ENCODE measurements around the gene CACNG5.

CACNG5 gene, protein sequence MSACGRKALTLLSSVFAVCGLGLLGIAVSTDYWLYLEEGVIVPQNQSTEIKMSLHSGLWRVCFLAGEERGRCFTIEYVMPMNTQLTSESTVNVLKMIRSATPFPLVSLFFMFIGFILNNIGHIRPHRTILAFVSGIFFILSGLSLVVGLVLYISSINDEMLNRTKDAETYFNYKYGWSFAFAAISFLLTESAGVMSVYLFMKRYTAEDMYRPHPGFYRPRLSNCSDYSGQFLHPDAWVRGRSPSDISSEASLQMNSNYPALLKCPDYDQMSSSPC

DNA sequence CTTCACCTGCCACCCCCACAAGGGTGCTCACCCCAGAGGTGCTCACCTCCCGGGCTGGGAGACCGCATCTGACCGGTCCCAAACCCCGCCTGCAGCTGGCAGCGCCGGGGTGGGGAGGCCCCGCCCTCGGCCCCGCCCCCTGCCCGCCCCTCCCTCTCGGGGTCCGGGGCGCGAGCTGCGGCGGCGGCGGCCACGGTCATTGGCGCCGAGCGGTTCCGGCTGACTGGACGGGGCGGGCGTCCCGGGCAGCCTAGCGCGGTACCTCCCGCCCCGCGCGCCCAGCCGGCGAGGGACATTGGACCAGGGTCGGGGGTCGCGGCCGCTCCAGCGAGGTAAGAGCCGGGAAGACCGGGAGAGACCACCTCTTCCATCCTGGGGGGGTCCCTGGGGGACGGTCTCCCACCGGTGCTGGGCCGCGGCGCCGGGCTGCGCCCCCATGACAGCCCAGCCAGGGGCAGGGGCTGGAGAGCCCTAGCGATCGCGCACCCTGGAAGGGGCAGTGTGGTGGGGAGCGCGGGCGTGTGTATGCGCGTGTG is at the start of gene CACNG5:
Gene CACNG5, plus strand, starts transcription at position 199 of the 536 bp plus-strand sequence. CDS start 42,216 bp downstream, outside the sequence.
- Histone ChIP-seq H3K9me3 (ENCODE audit: control insufficient read depth in 1 of 2, low read length in 2 of 2) (no peaks in the 10 kb centered on the region), H3K4me3 (ENCODE audit: low read depth in 1 of 2, low read length in 2 of 2) (no peak within 1 kb of the TSS), H3K27ac (ENCODE audit: low read length) (no peak within 1 kb of the TSS), H3K27me3 (ENCODE audit: low read depth, low read length) (peaks cover 9% of the 10 kb centered on the region), H3K36me3 (ENCODE audit: control insufficient read depth in 1 of 2, insufficient read depth in 2 of 2, low read length in 2 of 2) (no peaks in the 10 kb centered on the region), H3K4me1 (ENCODE audit: control insufficient read depth in 1 of 2, insufficient read depth in 2 of 2, low read length in 2 of 2) (peaks cover 0 to 4% of the 10 kb centered on the region in 2 donors)

DNA sequence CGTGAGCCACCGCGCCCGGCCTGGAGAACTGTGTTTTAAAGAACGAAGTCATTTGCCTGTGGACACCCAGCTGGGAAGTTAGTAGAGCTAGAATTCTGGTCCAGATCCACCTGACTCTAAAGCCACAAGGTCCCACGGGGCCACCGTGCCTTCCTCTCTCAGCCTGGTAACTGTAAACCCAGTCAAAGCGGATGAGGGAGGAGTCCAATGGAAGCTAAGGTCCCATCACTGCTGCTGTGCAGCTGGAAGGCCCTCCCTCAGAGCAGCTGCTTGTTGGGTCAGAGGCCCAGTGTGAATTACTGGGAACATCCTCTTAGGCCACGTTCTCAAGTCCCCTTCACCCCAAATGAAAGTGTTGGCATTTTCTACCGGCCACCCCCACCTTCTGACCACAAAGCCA is 48.8 kb upstream of the CACNG5 start:
- Histone ChIP-seq H3K36me3 (ENCODE audit: control insufficient read depth in 1 of 2, insufficient read depth in 2 of 2, low read length in 2 of 2) (peaks cover 8 to 35% of the 10 kb centered on the region in 2 donors), H3K27me3 (ENCODE audit: low read depth, low read length) (no peaks in the 10 kb centered on the region), H3K4me3 (ENCODE audit: low read depth in 1 of 2, low read length in 2 of 2) (no peak overlapping the region), H3K27ac (ENCODE audit: low read length) (no peak overlapping the region), H3K4me1 (ENCODE audit: control insufficient read depth in 1 of 2, insufficient read depth in 2 of 2, low read length in 2 of 2) (peaks cover 0 to 14% of the 10 kb centered on the region in 2 donors), H3K9me3 (ENCODE audit: control insufficient read depth in 1 of 2, low read length in 2 of 2) (no peaks in the 10 kb centered on the region)

DNA sequence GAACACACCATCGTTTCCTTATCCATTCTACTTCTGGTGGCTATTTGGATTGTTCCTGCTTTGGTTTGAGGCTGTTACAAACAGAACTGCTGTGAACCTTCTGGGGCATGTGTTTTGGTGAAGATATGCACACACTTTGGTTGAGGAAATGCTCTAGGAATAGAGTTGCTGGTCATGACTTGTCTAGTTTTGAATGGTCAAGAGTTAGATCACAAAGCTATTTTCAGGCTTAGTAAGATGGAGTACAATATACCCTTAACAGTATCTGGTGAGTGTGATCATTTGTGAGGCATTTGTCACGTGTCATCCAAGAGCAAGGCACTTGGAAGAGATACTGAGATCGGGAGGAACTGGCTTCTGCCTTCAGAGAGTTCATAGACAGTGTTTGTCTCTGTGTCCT is 47.0 kb upstream of the CACNG5 start:
- Histone ChIP-seq H3K27ac (ENCODE audit: low read length) (no peak overlapping the region), H3K9me3 (ENCODE audit: control insufficient read depth in 1 of 2, low read length in 2 of 2) (no peaks in the 10 kb centered on the region), H3K4me1 (ENCODE audit: control insufficient read depth in 1 of 2, insufficient read depth in 2 of 2, low read length in 2 of 2) (peaks cover 0 to 14% of the 10 kb centered on the region in 2 donors), H3K27me3 (ENCODE audit: low read depth, low read length) (no peaks in the 10 kb centered on the region), H3K4me3 (ENCODE audit: low read depth in 1 of 2, low read length in 2 of 2) (no peak overlapping the region), H3K36me3 (ENCODE audit: control insufficient read depth in 1 of 2, insufficient read depth in 2 of 2, low read length in 2 of 2) (peaks cover 5 to 35% of the 10 kb centered on the region in 2 donors)

DNA sequence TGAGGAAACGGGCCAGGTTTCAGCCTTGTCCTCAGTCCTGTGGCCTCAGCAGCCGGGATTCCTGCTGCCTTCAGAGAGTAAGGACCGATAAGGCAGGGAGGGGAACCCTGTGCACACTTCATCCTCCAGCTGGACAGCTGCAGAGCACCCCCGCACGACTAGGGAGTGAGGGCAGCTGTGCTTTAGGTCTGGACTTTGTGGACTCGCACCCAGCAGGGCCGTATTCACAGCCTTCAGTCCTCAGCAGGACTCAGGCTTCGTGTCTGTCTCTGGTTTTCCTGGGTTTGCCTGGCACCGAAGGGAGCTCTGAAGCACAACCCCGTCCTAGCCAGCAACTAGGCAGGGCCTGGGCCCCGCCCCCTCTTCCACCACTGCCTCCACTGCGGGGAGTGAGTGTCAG is 45.8 kb upstream of the CACNG5 start:
- peaks cover 0 to 35% of the 10 kb centered on the region in 2 donors for H3K36me3 ChIP-seq (ENCODE audit: control insufficient read depth in 1 of 2, insufficient read depth in 2 of 2, low read length in 2 of 2)
- H3K9me3 ChIP-seq (ENCODE audit: control insufficient read depth in 1 of 2, low read length in 2 of 2): no peaks in the 10 kb centered on the region
- no peak overlapping the region for H3K4me3 ChIP-seq (ENCODE audit: low read depth in 1 of 2, low read length in 2 of 2)
- H3K27me3 ChIP-seq (ENCODE audit: low read depth, low read length): no peaks in the 10 kb centered on the region
- H3K4me1 ChIP-seq (ENCODE audit: control insufficient read depth in 1 of 2, insufficient read depth in 2 of 2, low read length in 2 of 2): peaks cover 0 to 14% of the 10 kb centered on the region in 2 donors
- no peak overlapping the region for H3K27ac ChIP-seq (ENCODE audit: low read length)

DNA sequence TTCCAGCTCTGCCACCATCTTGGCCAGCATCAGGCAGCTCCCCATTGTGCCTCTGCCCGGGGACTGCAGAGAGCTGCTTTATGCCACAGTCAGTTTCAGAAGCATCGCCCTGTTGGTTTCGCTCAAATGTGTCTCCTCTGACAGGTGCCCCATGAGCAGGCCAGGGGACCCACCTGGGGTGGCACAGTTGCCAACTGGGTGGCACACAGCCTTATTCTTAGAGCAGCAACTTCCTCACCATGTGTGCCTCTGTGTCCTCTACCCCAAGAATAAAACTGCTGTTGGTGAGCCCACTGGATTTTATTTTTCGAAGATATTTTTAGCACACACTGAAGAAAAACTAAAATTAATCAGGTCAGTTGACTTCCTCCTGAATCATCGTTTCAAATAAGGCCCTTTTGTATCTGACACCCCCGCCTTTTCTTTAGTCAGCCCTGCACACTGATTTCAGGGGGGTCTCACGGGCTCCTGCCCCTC is 44.9 kb upstream of the CACNG5 start:
- H3K4me1 ChIP-seq (ENCODE audit: control insufficient read depth in 1 of 2, insufficient read depth in 2 of 2, low read length in 2 of 2): peaks cover 0 to 14% of the 10 kb centered on the region in 2 donors
- H3K27ac ChIP-seq (ENCODE audit: low read length): no peak overlapping the region
- H3K9me3 ChIP-seq (ENCODE audit: control insufficient read depth in 1 of 2, low read length in 2 of 2): no peaks in the 10 kb centered on the region
- H3K36me3 ChIP-seq (ENCODE audit: control insufficient read depth in 1 of 2, insufficient read depth in 2 of 2, low read length in 2 of 2): peaks cover 0 to 35% of the 10 kb centered on the region in 2 donors
- H3K27me3 ChIP-seq (ENCODE audit: low read depth, low read length): no peaks in the 10 kb centered on the region
- no peak overlapping the region for H3K4me3 ChIP-seq (ENCODE audit: low read depth in 1 of 2, low read length in 2 of 2)

DNA sequence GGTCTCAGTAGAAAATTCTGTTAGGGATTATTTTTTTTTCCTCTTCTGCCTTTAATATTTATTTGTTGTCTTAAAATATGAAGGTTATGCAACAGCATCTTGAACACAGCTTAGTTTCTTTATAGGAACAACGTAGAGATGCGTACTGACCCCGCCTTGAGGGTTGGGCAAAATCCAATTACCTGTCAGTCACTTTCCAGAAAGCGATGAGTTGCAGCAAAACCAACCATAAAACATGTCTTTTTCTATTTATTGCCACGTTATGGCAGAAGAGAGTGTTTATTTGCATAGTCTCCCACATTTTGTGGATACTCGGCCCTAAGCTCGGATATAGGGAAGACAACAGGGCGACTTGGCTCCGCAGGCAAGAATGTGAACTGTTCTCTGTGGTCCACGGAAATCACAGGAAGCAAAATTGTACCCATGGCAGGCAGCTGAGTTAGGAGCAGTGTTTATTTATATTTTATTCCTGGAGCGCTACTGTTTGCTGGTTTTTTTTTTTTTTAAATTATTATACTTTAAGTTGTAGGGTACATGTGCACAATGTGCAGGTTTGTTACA is 44.3 kb upstream of the CACNG5 start:
- Histone ChIP-seq H3K36me3 (ENCODE audit: control insufficient read depth in 1 of 2, insufficient read depth in 2 of 2, low read length in 2 of 2) (peaks cover under 1 to 37% of the 10 kb centered on the region in 2 donors), H3K4me1 (ENCODE audit: control insufficient read depth in 1 of 2, insufficient read depth in 2 of 2, low read length in 2 of 2) (peaks cover 0 to 14% of the 10 kb centered on the region in 2 donors), H3K27me3 (ENCODE audit: low read depth, low read length) (no peaks in the 10 kb centered on the region), H3K27ac (ENCODE audit: low read length) (no peak overlapping the region), H3K4me3 (ENCODE audit: low read depth in 1 of 2, low read length in 2 of 2) (no peak overlapping the region), H3K9me3 (ENCODE audit: control insufficient read depth in 1 of 2, low read length in 2 of 2) (no peaks in the 10 kb centered on the region)

DNA sequence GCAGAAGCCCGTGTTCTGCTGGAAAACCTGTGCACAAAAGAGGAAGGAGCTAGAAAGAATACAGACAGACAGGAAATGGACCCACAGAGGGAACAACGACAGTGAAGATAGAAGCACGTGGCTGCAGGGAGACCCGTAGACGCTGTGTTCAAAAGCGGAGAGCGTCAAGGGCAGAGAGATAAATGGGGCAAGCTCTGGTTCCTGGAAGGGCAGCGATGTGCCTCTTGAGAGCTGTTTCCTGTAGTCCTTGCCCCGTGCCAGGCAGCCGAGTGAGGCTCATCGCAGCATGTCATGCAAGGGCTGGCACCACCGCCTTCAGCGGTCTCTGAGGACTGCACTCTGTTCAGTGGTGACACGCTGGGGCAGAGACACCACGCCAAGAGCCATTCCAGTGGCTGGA is 43.6 kb upstream of the CACNG5 start:
- H3K27me3 ChIP-seq (ENCODE audit: low read depth, low read length): no peaks in the 10 kb centered on the region
- no peak overlapping the region for H3K27ac ChIP-seq (ENCODE audit: low read length)
- peaks cover 0 to 14% of the 10 kb centered on the region in 2 donors for H3K4me1 ChIP-seq (ENCODE audit: control insufficient read depth in 1 of 2, insufficient read depth in 2 of 2, low read length in 2 of 2)
- H3K4me3 ChIP-seq (ENCODE audit: low read depth in 1 of 2, low read length in 2 of 2): no peak overlapping the region
- H3K36me3 ChIP-seq (ENCODE audit: control insufficient read depth in 1 of 2, insufficient read depth in 2 of 2, low read length in 2 of 2): peaks cover 6 to 39% of the 10 kb centered on the region in 2 donors
- no peaks in the 10 kb centered on the region for H3K9me3 ChIP-seq (ENCODE audit: control insufficient read depth in 1 of 2, low read length in 2 of 2)

DNA sequence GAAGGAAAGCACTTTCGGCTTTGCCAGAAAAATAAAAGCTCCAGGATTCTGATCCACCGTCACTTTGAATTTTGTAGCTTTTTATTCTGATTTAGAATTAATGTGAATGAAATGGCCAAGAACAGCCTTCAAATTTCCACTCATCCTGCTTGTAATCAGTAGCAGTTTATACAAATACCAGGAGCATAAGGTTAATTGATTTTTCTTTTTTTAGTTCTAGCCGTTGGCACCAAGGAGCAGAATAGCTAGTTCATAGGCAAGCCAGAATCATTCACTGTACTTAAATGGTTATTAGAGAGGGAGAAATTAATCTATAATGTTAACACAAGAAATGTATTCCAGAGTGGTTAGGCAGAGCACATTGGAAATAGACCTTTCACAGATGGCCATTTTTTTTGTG is 41.1 kb upstream of the CACNG5 start:
- Histone ChIP-seq H3K4me3 (ENCODE audit: low read depth in 1 of 2, low read length in 2 of 2) (no peak overlapping the region), H3K4me1 (ENCODE audit: control insufficient read depth in 1 of 2, insufficient read depth in 2 of 2, low read length in 2 of 2) (peaks cover 0 to 14% of the 10 kb centered on the region in 2 donors), H3K27ac (ENCODE audit: low read length) (no peak overlapping the region), H3K27me3 (ENCODE audit: low read depth, low read length) (no peaks in the 10 kb centered on the region), H3K9me3 (ENCODE audit: control insufficient read depth in 1 of 2, low read length in 2 of 2) (no peaks in the 10 kb centered on the region), H3K36me3 (ENCODE audit: control insufficient read depth in 1 of 2, insufficient read depth in 2 of 2, low read length in 2 of 2) (peaks cover 6 to 31% of the 10 kb centered on the region in 2 donors)

DNA sequence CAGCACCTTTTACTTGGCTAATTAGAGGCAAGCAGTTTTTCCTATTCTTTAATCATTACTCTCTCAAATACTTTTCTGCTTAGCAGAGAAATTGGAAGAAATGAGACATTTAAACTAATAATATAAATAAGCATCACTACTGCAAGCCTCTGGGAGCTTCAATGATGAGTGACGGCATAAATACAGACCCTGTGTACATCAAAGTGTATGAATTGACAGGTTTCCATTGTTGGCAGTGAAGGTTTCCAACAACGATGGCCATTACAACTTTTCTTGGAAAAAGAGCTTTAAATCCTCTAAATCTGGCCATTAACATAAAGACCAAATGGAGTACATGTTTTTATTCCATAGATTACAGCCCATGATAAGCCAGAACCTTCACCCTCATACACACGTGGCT is 39.4 kb upstream of the CACNG5 start:
- Histone ChIP-seq H3K27ac (ENCODE audit: low read length) (no peak overlapping the region), H3K27me3 (ENCODE audit: low read depth, low read length) (no peaks in the 10 kb centered on the region), H3K36me3 (ENCODE audit: control insufficient read depth in 1 of 2, insufficient read depth in 2 of 2, low read length in 2 of 2) (peaks cover 6 to 21% of the 10 kb centered on the region in 2 donors), H3K9me3 (ENCODE audit: control insufficient read depth in 1 of 2, low read length in 2 of 2) (no peaks in the 10 kb centered on the region), H3K4me3 (ENCODE audit: low read depth in 1 of 2, low read length in 2 of 2) (no peak overlapping the region), H3K4me1 (ENCODE audit: control insufficient read depth in 1 of 2, insufficient read depth in 2 of 2, low read length in 2 of 2) (peaks cover 0 to 2% of the 10 kb centered on the region in 2 donors)

DNA sequence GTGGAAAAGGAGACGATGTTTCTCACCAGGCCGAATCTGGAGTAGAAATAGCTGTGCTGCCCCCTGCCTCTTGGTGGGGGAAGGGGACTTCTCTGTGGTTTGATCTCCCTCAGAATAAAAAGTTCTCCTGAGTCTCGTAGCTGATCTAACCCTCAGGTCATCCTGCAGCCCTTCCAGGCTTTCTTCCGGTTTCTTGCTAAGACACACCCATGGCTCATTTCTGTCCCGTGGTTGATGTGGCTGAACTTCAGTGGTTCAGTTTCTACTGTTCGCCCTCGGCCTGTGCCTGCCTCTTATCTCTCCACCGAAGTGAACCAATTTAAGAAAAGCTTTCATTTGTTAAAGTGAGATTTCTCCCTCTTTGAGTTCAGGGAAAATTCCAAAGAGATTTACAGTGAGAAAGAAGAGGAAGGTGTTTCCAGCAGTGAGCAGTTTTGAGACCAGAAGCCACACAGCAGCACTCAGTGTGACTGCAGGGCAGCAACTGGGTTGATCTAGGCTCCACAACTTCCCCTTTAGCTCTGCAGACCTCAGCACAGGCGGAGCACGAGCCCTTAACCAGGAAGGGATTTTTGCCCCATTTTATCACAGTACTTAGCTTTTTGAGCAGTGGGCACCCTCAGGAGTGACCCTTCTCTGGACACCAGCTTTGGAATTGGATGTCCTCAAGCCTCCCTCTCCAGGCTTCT is 34.9 kb upstream of the CACNG5 start:
- H3K4me3 ChIP-seq (ENCODE audit: low read depth in 1 of 2, low read length in 2 of 2): no peak overlapping the region
- no peaks in the 10 kb centered on the region for H3K9me3 ChIP-seq (ENCODE audit: control insufficient read depth in 1 of 2, low read length in 2 of 2)
- H3K4me1 ChIP-seq (ENCODE audit: control insufficient read depth in 1 of 2, insufficient read depth in 2 of 2, low read length in 2 of 2): no peaks in the 10 kb centered on the region
- H3K27ac ChIP-seq (ENCODE audit: low read length): no peak overlapping the region
- H3K27me3 ChIP-seq (ENCODE audit: low read depth, low read length): no peaks in the 10 kb centered on the region
- H3K36me3 ChIP-seq (ENCODE audit: control insufficient read depth in 1 of 2, insufficient read depth in 2 of 2, low read length in 2 of 2): peaks cover 11 to 32% of the 10 kb centered on the region in 2 donors

DNA sequence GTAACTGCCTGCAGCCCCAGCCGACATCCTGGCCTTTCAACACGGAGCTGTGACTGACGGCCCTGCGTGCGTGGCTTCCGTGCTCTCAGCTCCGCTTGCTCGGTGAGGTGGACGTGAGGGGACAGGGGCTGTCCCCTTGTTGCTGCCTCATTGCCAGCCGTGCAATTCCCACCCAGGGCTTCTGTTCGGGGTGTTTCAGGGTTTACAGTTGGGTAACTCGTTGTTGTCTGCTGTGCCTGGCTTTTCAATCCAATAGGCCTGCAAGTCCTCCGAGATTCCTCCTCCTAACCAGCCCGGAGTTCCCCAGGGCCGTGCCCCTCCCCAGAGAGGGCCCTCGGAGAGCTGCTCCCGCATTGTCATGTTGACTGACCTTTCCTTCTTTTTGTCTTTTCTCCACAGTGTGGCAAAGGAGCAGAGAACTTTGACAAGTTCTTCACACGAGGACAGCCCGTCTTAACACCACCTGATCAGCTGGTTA is 31.4 kb upstream of the CACNG5 start:
- H3K27ac ChIP-seq (ENCODE audit: low read length): no peak overlapping the region
- H3K4me1 ChIP-seq (ENCODE audit: control insufficient read depth in 1 of 2, insufficient read depth in 2 of 2, low read length in 2 of 2): no peaks in the 10 kb centered on the region
- no peaks in the 10 kb centered on the region for H3K9me3 ChIP-seq (ENCODE audit: control insufficient read depth in 1 of 2, low read length in 2 of 2)
- no peak overlapping the region for H3K4me3 ChIP-seq (ENCODE audit: low read depth in 1 of 2, low read length in 2 of 2)
- no peaks in the 10 kb centered on the region for H3K27me3 ChIP-seq (ENCODE audit: low read depth, low read length)
- peaks cover 5 to 15% of the 10 kb centered on the region in 2 donors for H3K36me3 ChIP-seq (ENCODE audit: control insufficient read depth in 1 of 2, insufficient read depth in 2 of 2, low read length in 2 of 2)
